ENCODE results near the gene SNAPC2. TPM values are rescaled to one million over a fixed set of nuclear protein-coding genes. Genes with fewer than 3 reads are reported as not detected.

The SNAPC2 gene
- total and polyA plus RNA-seq, 2 of the 13 experiments (the other 11 are each of a cell fraction or from before 2014, with no cell fraction given): 10.2 to 12.7 TPM

- CTCF ChIA-PET (ENCODE audit: low intra/inter-chr PET ratio, low total read pairs): no interaction called here
- TF ChIP-seq BRF2 (CRISPR knock-in tag; IDR thresholded peaks at IDR 0.05): no peak
- no peak for TF ChIP-seq ZNF484 (CRISPR knock-in tag; IDR thresholded peaks at IDR 0.05; ENCODE audit: borderline replicate concordance, low read depth)
- Histone ChIP-seq H3K27ac (ENCODE audit: extremely low read length, insufficient read depth, low read length) (no peak overlapping the region), H3K4me1 (ENCODE audit: insufficient read depth, low read length) (peaks cover 59% of the 10 kb centered on the region), H3K36me3 (replicated peaks in 1 of 2; ENCODE audit: control insufficient read depth in 1 of 2, insufficient read depth in 2 of 2, low read length in 2 of 2) (peaks cover 9 to 22% of the 10 kb centered on the region in 2 experiments; a peak in 3 of 5 replicates), H3K4me2 (ENCODE audit: low read depth, low read length) (no peak overlapping the region), H3K4me3 (replicated peaks in 1 of 3; ENCODE audit: insufficient read depth in 1 of 3, low read depth in 2 of 3, low read length in 3 of 3) (no peak overlapping the region), H3K9ac (ENCODE audit: insufficient read depth, low read depth, low read length) (no peak overlapping the region), H3K27me3 (ENCODE audit: control insufficient read depth in 1 of 2, insufficient read depth in 2 of 2, low read length in 2 of 2) (no peaks in the 10 kb centered on the region; a peak in 1 of 5 replicates), H2AFZ (ENCODE audit: low read length) (no peak overlapping the region), H3K9me3 (ENCODE audit: low read length) (no peaks in the 10 kb centered on the region), H3K79me2 (ENCODE audit: insufficient read depth, low read length) (peaks cover 26% of the 10 kb centered on the region), H4K20me1 (ENCODE audit: insufficient read depth, low read length) (peaks cover 10% of the 10 kb centered on the region; the same call in 1 of the 2 replicates)
- 99% methylated on average over 7 of the region's 7 CpGs for WGBS (ENCODE audit: low lambda C conversion rate)
- in situ Hi-C loops (cut with HindIII; ENCODE audit: extremely low pct_ligation_motif_present, low pct_unique_long_range_greater_than_20kb) (no loop called here), intact Hi-C loops (cut with micrococcal nuclease; ENCODE audit: unreplicated experiment) (no loop called here)
- POLR2A ChIA-PET: interaction anchor here (3.1 to 4.9 kb wide), 4 partner anchors 12 to 42 kb away, joined by 22 to 83 read pairs (median 64); partner anchors contain the start of genes LRRC8E, SNAPC2 and TIMM44
- FAIRE-seq (no peak), ATAC-seq (no peak), DNase-seq (ENCODE audit: low spot score) (no peak)
- no TSS peak for BruUV-seq (replicated peaks)
Observed at GRCh38 chr19:7901337-7901736, 18.8 kb upstream of the SNAPC2 start.

GRCh38 chr19:7902796-7903243 is 17.3 kb upstream of the SNAPC2 start:
- H3K79me2 ChIP-seq (ENCODE audit: insufficient read depth, low read length): peaks cover 29% of the 10 kb centered on the region
- ATAC-seq: peak; percentile 9; the same call in 2 of the 3 replicates
- peak overlapping the region; percentile 53 to 77 (median 56) for H3K4me3 ChIP-seq (replicated peaks in 1 of 3; ENCODE audit: insufficient read depth in 1 of 3, low read depth in 2 of 3, low read length in 3 of 3)
- H3K27me3 ChIP-seq (ENCODE audit: control insufficient read depth in 1 of 2, insufficient read depth in 2 of 2, low read length in 2 of 2): no peaks in the 10 kb centered on the region; a peak in 1 of 5 replicates
- FAIRE-seq: no peak
- intact Hi-C loops (cut with micrococcal nuclease; ENCODE audit: unreplicated experiment): loop anchor here (1.0 to 2.0 kb wide), 2 partner anchors 32 to 50 kb away; no protein-coding TSS in a partner anchor
- H3K27ac ChIP-seq (ENCODE audit: extremely low read length, insufficient read depth, low read length): peak overlapping the region; percentile 91
- in situ Hi-C loops (cut with HindIII; ENCODE audit: extremely low pct_ligation_motif_present, low pct_unique_long_range_greater_than_20kb): no loop called here
- no peaks in the 10 kb centered on the region for H3K9me3 ChIP-seq (ENCODE audit: low read length)
- BruUV-seq (replicated peaks): TSS peak; percentile 89
- peaks cover 10% of the 10 kb centered on the region; the same call in 1 of the 2 replicates for H4K20me1 ChIP-seq (ENCODE audit: insufficient read depth, low read length)
- peak overlapping the region; percentile 95 for H3K4me2 ChIP-seq (ENCODE audit: low read depth, low read length)
- no peak for DNase-seq (ENCODE audit: low spot score)
- WGBS (ENCODE audit: low lambda C conversion rate): 63% methylated on average over 3 of the region's 20 CpGs
- ChIA-PET CTCF (ENCODE audit: low intra/inter-chr PET ratio, low total read pairs) (interaction anchor here (1.4 to 2.0 kb wide), 2 partner anchors 33 to 50 kb away, joined by 5 to 8 read pairs; no protein-coding TSS in a partner anchor), POLR2A (interaction anchor here (0.9 to 4.9 kb wide), 13 partner anchors 9 to 98 kb away, joined by 3 to 83 read pairs (median 5); partner anchors contain the start of genes LRRC8E, SNAPC2 and TIMM44)
- peaks cover 9 to 22% of the 10 kb centered on the region in 2 experiments; a peak in 3 of 5 replicates for H3K36me3 ChIP-seq (replicated peaks in 1 of 2; ENCODE audit: control insufficient read depth in 1 of 2, insufficient read depth in 2 of 2, low read length in 2 of 2)
- H3K4me1 ChIP-seq (ENCODE audit: insufficient read depth, low read length): peaks cover 45% of the 10 kb centered on the region
- peak overlapping the region; percentile 87 for H3K9ac ChIP-seq (ENCODE audit: insufficient read depth, low read depth, low read length)
- no peak overlapping the region for H2AFZ ChIP-seq (ENCODE audit: low read length)
- TF ChIP-seq TCF12 (IDR thresholded peaks at IDR 0.05) (no peak), TCF12 (CRISPR knock-in tag; IDR thresholded peaks at IDR 0.05) (0 out of 2 replicates have a peak, but pooled peaks have one; percentile 32), RARA (CRISPR knock-in tag; IDR thresholded peaks at IDR 0.05) (peak; percentile 86), ZNF703 (CRISPR knock-in tag; IDR thresholded peaks at IDR 0.05; ENCODE audit: borderline replicate concordance) (0 out of 2 replicates have a peak, but pooled peaks have one; percentile 49), NAIF1 (CRISPR knock-in tag; IDR thresholded peaks at IDR 0.05; ENCODE audit: borderline replicate concordance) (peak; percentile 21; the same call in 1 of the 2 replicates), ZFP90 (CRISPR knock-in tag; IDR thresholded peaks at IDR 0.05; ENCODE audit: borderline replicate concordance) (no peak), NONO (IDR thresholded peaks at IDR 0.05) (no peak), NONO (CRISPR knock-in tag; conservative IDR thresholded peaks at IDR 0.05) (no peak), TBL1XR1 (IDR thresholded peaks at IDR 0.05; ENCODE audit: borderline replicate concordance, low read length, partially characterized antibody) (peak; percentile 10), NR2F1 (CRISPR knock-in tag; IDR thresholded peaks at IDR 0.05) (0 out of 4 replicates have a peak, but pooled peaks of 1 of the 2 experiments have one; percentile 89), ZNF704 (CRISPR knock-in tag; IDR thresholded peaks at IDR 0.05; ENCODE audit: borderline replicate concordance) (no peak), ZNF691 (CRISPR knock-in tag; IDR thresholded peaks at IDR 0.05; ENCODE audit: borderline replicate concordance, low read depth) (no peak)
